Spleen (tissue), 11 donors: ENCODE results near the gene MS4A14. TPM values are rescaled to one million over a fixed set of nuclear protein-coding genes. Genes with fewer than 3 reads are reported as not detected.

Experiments
- DNase-seq: peaks from one replicate; pipeline ENCODE4 v3.0.0-alpha.2; 2020
- H3K27ac ChIP-seq, 8 donors: fragments of 200-600 bp; sonication (generic) in 7 of 8; 1 replicate in 4 of 8; 2 replicates in 4 of 8; pipeline versions ENCODE4 v1.5.0 to v1.8.0; 2016 to 2021; ENCODE audit warnings: inconsistent platforms in 4 of 8, mild to moderate bottlenecking in 4 of 8, moderate library complexity in 1 of 8
- H3K27me3 ChIP-seq, 7 donors: fragments of 200-600 bp; sonication (generic) in 6 of 7; replicated peaks in 1 of 7; 1 replicate in 4 of 7; 2 replicates in 3 of 7; pipeline versions ENCODE4 v1.5.0 to v1.8.0; 2016 to 2021; ENCODE audit warnings: inconsistent platforms in 3 of 7, mild to moderate bottlenecking in 1 of 7
- H3K36me3 ChIP-seq, 6 donors: fragments of 200-600 bp; sonication (generic) in 5 of 6; 1 replicate in 4 of 6; 2 replicates in 2 of 6; pipeline versions ENCODE4 v1.5.0 to v1.8.0; 2016 to 2021; ENCODE audit warnings: inconsistent platforms in 2 of 6
- H3K4me1 ChIP-seq, 6 donors: fragments of 200-600 bp; sonication (generic) in 5 of 6; 1 replicate in 3 of 6; 2 replicates in 3 of 6; pipeline versions ENCODE4 v1.5.0 to v1.8.0; 2016 to 2021; ENCODE audit warnings: inconsistent platforms in 3 of 6
- H3K4me3 ChIP-seq, 8 donors: fragments of 200-600 bp; sonication (generic) in 7 of 8; 1 replicate in 4 of 8; 2 replicates in 4 of 8; pipeline versions ENCODE4 v1.5.0 to v1.8.0; 2016 to 2021; ENCODE audit warnings: inconsistent platforms in 4 of 8, mild to moderate bottlenecking in 4 of 8, moderate library complexity in 2 of 8
- H3K9me3 ChIP-seq, 8 donors: fragments of 200-600 bp; sonication (generic) in 7 of 8; 1 replicate in 4 of 8; 2 replicates in 4 of 8; pipeline versions ENCODE4 v1.5.0 to v1.8.0; 2016 to 2021; ENCODE audit warnings: inconsistent platforms in 4 of 8
- CTCF ChIP-seq, 11 experiments: fragments of 200-600 bp in 7 of 11; fragments of 450-650 bp in 4 of 11; sonication (generic) in 4 of 11; IDR thresholded peaks in 8 of 11; conservative IDR thresholded peaks in 3 of 11; 1 replicate in 7 of 11; 2 replicates in 4 of 11; pipeline versions ENCODE4 v1.4.0 to v1.8.0; 2016 to 2021; ENCODE audit warnings: antibody characterized with exemption in 11 of 11, inconsistent platforms in 4 of 11, mild to moderate bottlenecking in 1 of 11
- POLR2A ChIP-seq, 3 donors: fragments of 450-650 bp; IDR thresholded peaks; one replicate each; pipeline ENCODE4 v1.5.1; 2017; ENCODE audit warnings: antibody characterized with exemption in 3 of 3, mild to moderate bottlenecking in 1 of 3
- POLR2AphosphoS5 ChIP-seq, 3 donors: sonication (generic); formaldehyde crosslinking; IDR thresholded peaks; one replicate each; pipeline ENCODE4 v1.5.1; 2017; ENCODE audit warnings: antibody characterized with exemption in 3 of 3
- WGBS, 5 donors: extraction: QIAGEN DNeasy Blood & Tissue Kit in 3 of 5; methylation state at CpG; one replicate each; pipeline versions ENCODE4 v1.1.5 to v1.1.7; 2013 to 2018; 5-methylcytosine and 5-hydroxymethylcytosine counted together
- intact Hi-C: fragments of 100-400 bp; cut with DNase I; formaldehyde crosslinking; loops from one replicate; pipeline ENCODE4 v1.15.0; 2023; ENCODE audit warnings: low total_unique reads
- polyA plus RNA-seq, 3 donors: library from polyadenylated mRNA; stranded (reverse); fragments of 200-250 nt; gene quantifications; one replicate each; pipeline ENCODE4 v1.2.1, GENCODE V29; 2013
- total RNA-seq, 7 donors: library from RNA; depleted of rRNA in 3 of 7; stranded (reverse); fragments of >200 nt in 3 of 7; fragmentation: NEBNext Ultra II Directional in 4 of 7; extraction: Animal tissue kit (Norgen Biotek cat#: 25700) in 4 of 7; gene quantifications; one replicate each; pipeline versions ENCODE4 v1.1.0 to v1.2.1, GENCODE V29; 2016 to 2021
- donor health status: healthy with polysubstance abuse.
- donor health status: DM: no; HTN: no; CAD: no; lungs with moderate emphysema.
- donor health status: DM: no; HTN: no; CAD: no.
- donor health status: Bipolar disorder and iron deficiency.
- donor health status: healthy.
- donor health status: DM: no; HTN: no; CAD: no.
- donor health status: DM: yes; HTN: yes; CAD: no.

MS4A14 gene
- total and polyA plus RNA-seq, 10 donors: 1.0 to 18.0 (median 5.2) TPM

- no peaks in the 10 kb centered on the region for H3K27me3 ChIP-seq
- no peaks in the 10 kb centered on the region for H3K36me3 ChIP-seq
- TF ChIP-seq CTCF (IDR thresholded peaks at IDR 0.05 in 8 of 11, conservative IDR thresholded peaks at IDR 0.05 in 3 of 11) (no peak), POLR2AphosphoS5 (IDR thresholded peaks at IDR 0.05) (peak in 1 of 3 donors; percentile 96), POLR2A (IDR thresholded peaks at IDR 0.05) (peak in 2 of 3 donors; percentile 84 to 86)
- H3K9me3 ChIP-seq: no peaks in the 10 kb centered on the region
- intact Hi-C loops: no loop called here
- peaks cover 0 to 45% (median 8%) of the 10 kb centered on the region in 6 donors for H3K4me1 ChIP-seq
- 24 to 49% (median 43%) methylated on average over 4 of the region's 4 CpGs for WGBS, 5 donors
- H3K4me3 ChIP-seq: peak within 1 kb of the TSS; percentile 27 to 67 (median 44)
- H3K27ac ChIP-seq: peak within 1 kb of the TSS; percentile 41 to 85 (median 78)
- DNase-seq: no peak
These were observed 59.3 kb downstream of the MS4A14 start, which contains the start of gene MS4A1 for GRCh38 chr11:60455531-60456042. Gene MS4A1 (plus strand): TSS chr11:60455847. CDS start chr11:60462375, 6,528 bp downstream.

- Histone ChIP-seq H3K27ac (peak overlapping the region; percentile 30 to 85 (median 78)), H3K4me3 (peak overlapping the region; percentile 27 to 67 (median 44)), H3K36me3 (peaks cover 0 to 19% (median 0%) of the 10 kb centered on the region in 6 donors), H3K27me3 (no peaks in the 10 kb centered on the region), H3K9me3 (no peaks in the 10 kb centered on the region), H3K4me1 (peaks cover 0 to 65% (median 20%) of the 10 kb centered on the region in 6 donors)
- peak in 1 of 3 donors; percentile 88 for TF ChIP-seq POLR2AphosphoS5 (IDR thresholded peaks at IDR 0.05)
- no peak for TF ChIP-seq CTCF (IDR thresholded peaks at IDR 0.05 in 8 of 11, conservative IDR thresholded peaks at IDR 0.05 in 3 of 11)
- peak in 1 of 3 donors; percentile 21 for TF ChIP-seq POLR2A (IDR thresholded peaks at IDR 0.05)
- 47 to 67% (median 61%) methylated on average over 3 of the region's 3 CpGs for WGBS, 5 donors
- DNase-seq: no peak
- intact Hi-C loops: no loop called here
These were observed 61.3 kb downstream of the MS4A14 start for GRCh38 chr11:60457576-60457975.

- intact Hi-C loops: no loop called here
- H3K27me3 ChIP-seq: no peaks in the 10 kb centered on the region
- DNase-seq: no peak
- no peaks in the 10 kb centered on the region for H3K9me3 ChIP-seq
- peaks cover 0 to 73% (median 25%) of the 10 kb centered on the region in 6 donors for H3K4me1 ChIP-seq
- peaks cover 0 to 36% (median 6%) of the 10 kb centered on the region in 6 donors for H3K36me3 ChIP-seq
- peak overlapping the region in 4 of 8 donors; percentile 18 to 85 (median 58) for H3K27ac ChIP-seq
- peak overlapping the region; percentile 13 to 67 (median 40) for H3K4me3 ChIP-seq
- TF ChIP-seq CTCF (IDR thresholded peaks at IDR 0.05 in 8 of 11, conservative IDR thresholded peaks at IDR 0.05 in 3 of 11) (no peak), POLR2AphosphoS5 (IDR thresholded peaks at IDR 0.05) (no peak), POLR2A (IDR thresholded peaks at IDR 0.05) (no peak)
- WGBS, 5 donors: 58 to 85% (median 83%) methylated on average over 1 of the region's 1 CpG
These were observed 63.1 kb downstream of the MS4A14 start for GRCh38 chr11:60459345-60459744.

Other genes starting within 250 kb of the MS4A14 start
- gene MS4A6A, start 213.4 kb upstream of the MS4A14 start, total RNA-seq: 100 to 1,000 TPM; 109 to 560 (median 309) TPM
- 100 to 1,000 TPM; 121 to 197 (median 176) TPM for gene MS4A6A, start 213.4 kb upstream of the MS4A14 start, polyA plus RNA-seq
- 10 to 100 TPM in 5 of 7 donors, 1 to 10 TPM in 2; 2.3 to 25.4 (median 13.7) TPM for gene MS4A4E, start 153.3 kb upstream of the MS4A14 start, total RNA-seq
- 1 to 10 TPM; 1.9 to 3.3 (median 3.2) TPM for gene MS4A4E, start 153.3 kb upstream of the MS4A14 start, polyA plus RNA-seq
- 100 to 1,000 TPM in 3 of 7 donors, 10 to 100 TPM in 4; 28.2 to 130 (median 85.5) TPM for gene MS4A4A, start 115.8 kb upstream of the MS4A14 start, total RNA-seq
- gene MS4A4A, start 115.8 kb upstream of the MS4A14 start, polyA plus RNA-seq: 10 to 100 TPM; 24.3 to 48.7 (median 26.1) TPM
- 100 to 1,000 TPM in 1 of 7 donors, 1 to 10 TPM in 4, under 1 TPM in 1, not detected in 1; 0.95 to 128 (median 4.7) TPM for gene MS4A6E, start 69.2 kb upstream of the MS4A14 start, total RNA-seq
- 10 to 100 TPM in 1 of 3 donors, 1 to 10 TPM in 1, under 1 TPM in 1; 0.65 to 10.5 (median 7.2) TPM for gene MS4A6E, start 69.2 kb upstream of the MS4A14 start, polyA plus RNA-seq
- gene MS4A7, start 17.9 kb upstream of the MS4A14 start, total RNA-seq: 100 to 1,000 TPM; 246 to 652 (median 397) TPM
- gene MS4A7, start 17.9 kb upstream of the MS4A14 start, polyA plus RNA-seq: 10 to 100 TPM; 41.8 to 91.3 (median 78.7) TPM
- not detected for gene MS4A5, start 33.1 kb downstream of the MS4A14 start, total RNA-seq
- not detected for gene MS4A5, start 33.1 kb downstream of the MS4A14 start, polyA plus RNA-seq
- gene MS4A1, start 59.4 kb downstream of the MS4A14 start, total RNA-seq: 100 to 1,000 TPM; 237 to 532 (median 344) TPM
- 1,000 to 10,000 TPM in 1 of 3 donors, 100 to 1,000 TPM in 2; 575 to 1,116 (median 717) TPM for gene MS4A1, start 59.4 kb downstream of the MS4A14 start, polyA plus RNA-seq
- not detected for gene MS4A12, start 96.3 kb downstream of the MS4A14 start, total RNA-seq
- under 1 TPM in 1 of 3 donors, not detected in 2; 0.10 TPM for gene MS4A12, start 96.3 kb downstream of the MS4A14 start, polyA plus RNA-seq
- not detected for gene MS4A13, start 118.9 kb downstream of the MS4A14 start, total RNA-seq
- gene MS4A13, start 118.9 kb downstream of the MS4A14 start, polyA plus RNA-seq: not detected